Upper lobe of left lung (tissue), 6 donors: ENCODE data around the gene PTBP1. TPM values are rescaled to one million over a fixed set of nuclear protein-coding genes. Genes with fewer than 3 reads are reported as not detected.

Experiments
- ATAC-seq, 2 donors: fragments of 200-7000 bp; cut with Tn5 transposase; one replicate each; pipeline ENCODE4 v1.9.1; 2022; ENCODE audit warnings: mild to moderate bottlenecking in 2 of 2, moderate library complexity in 2 of 2; ENCODE audit not compliant: low FRiP score in 2 of 2
- DNase-seq, 2 donors: peaks; one replicate each; pipeline ENCODE4 v3.0.0-alpha.2; 2019 to 2020
- H3K27ac ChIP-seq, 4 donors: fragments of 200-600 bp; sonication (generic); one replicate each; pipeline ENCODE4 v1.5.1; 2016 to 2019
- H3K27me3 ChIP-seq, 4 donors: fragments of 200-600 bp; sonication (generic); one replicate each; pipeline ENCODE4 v1.5.1; 2017 to 2019
- H3K36me3 ChIP-seq, 4 donors: fragments of 200-600 bp; sonication (generic); one replicate each; pipeline ENCODE4 v1.5.1; 2016 to 2019
- H3K4me1 ChIP-seq, 4 donors: fragments of 200-600 bp; sonication (generic); one replicate each; pipeline ENCODE4 v1.5.1; 2018 to 2019
- H3K4me3 ChIP-seq, 4 donors: fragments of 200-600 bp; sonication (generic); one replicate each; pipeline ENCODE4 v1.5.1; 2017 to 2019; ENCODE audit warnings: mild to moderate bottlenecking in 2 of 4, moderate library complexity in 1 of 4
- H3K9me3 ChIP-seq, 4 donors: fragments of 200-600 bp; sonication (generic); one replicate each; pipeline ENCODE4 v1.5.1; 2018 to 2019
- EP300 ChIP-seq, 4 donors: sonication (generic); formaldehyde crosslinking; IDR thresholded peaks; one replicate each; pipeline ENCODE4 v1.5.1; 2017; ENCODE audit warnings: antibody characterized with exemption in 4 of 4, control low read depth in 2 of 4
- POLR2A ChIP-seq, 4 donors: fragments of 450-650 bp; IDR thresholded peaks; one replicate each; pipeline ENCODE4 v1.5.1; 2016 to 2017; ENCODE audit warnings: antibody characterized with exemption in 4 of 4, mild to moderate bottlenecking in 2 of 4
- POLR2AphosphoS5 ChIP-seq, 2 donors: sonication (generic); formaldehyde crosslinking; IDR thresholded peaks; one replicate each; pipeline ENCODE4 v1.5.1; 2017; ENCODE audit warnings: antibody characterized with exemption in 2 of 2
- WGBS, 2 donors: methylation state at CpG; one replicate each; pipeline ENCODE4 v1.1.5; 2017 to 2018; 5-methylcytosine and 5-hydroxymethylcytosine counted together
- total RNA-seq, 6 donors: library from RNA; depleted of rRNA in 4 of 6; stranded (reverse); fragments of >200 nt in 4 of 6; gene quantifications; one replicate each; pipeline versions ENCODE4 v1.1.0 to v1.2.1, GENCODE V29; 2016 to 2021
- TF ChIP-seq, protein P1 (sequence below), 6 experiments: fragments of 450-650 bp in 4 of 6; fragments of 200-600 bp in 2 of 6; sonication (generic) in 2 of 6; IDR thresholded peaks; one replicate each; pipeline ENCODE4 v1.5.1; 2016 to 2019; ENCODE audit warnings: antibody characterized with exemption in 6 of 6
- donor health status: DM: no; HTN: no; CAD: no; lungs with moderate emphysema.
- donor health status: DM: no; HTN: yes; CAD: no; lungs with severe emphysema.

PTBP1 gene
- total RNA-seq, 6 donors from 2014 or later = 122 to 270 (median 219) TPM

- DNase-seq = peak in 1 of 2 donors; percentile 50
- no peaks in the 10 kb centered on the region for H3K36me3 ChIP-seq
- H3K27ac ChIP-seq = no peak overlapping the region
- H3K4me3 ChIP-seq = no peak overlapping the region
- TF ChIP-seq EP300 (IDR thresholded peaks at IDR 0.05) = no peak
- TF ChIP-seq, protein P1, sequence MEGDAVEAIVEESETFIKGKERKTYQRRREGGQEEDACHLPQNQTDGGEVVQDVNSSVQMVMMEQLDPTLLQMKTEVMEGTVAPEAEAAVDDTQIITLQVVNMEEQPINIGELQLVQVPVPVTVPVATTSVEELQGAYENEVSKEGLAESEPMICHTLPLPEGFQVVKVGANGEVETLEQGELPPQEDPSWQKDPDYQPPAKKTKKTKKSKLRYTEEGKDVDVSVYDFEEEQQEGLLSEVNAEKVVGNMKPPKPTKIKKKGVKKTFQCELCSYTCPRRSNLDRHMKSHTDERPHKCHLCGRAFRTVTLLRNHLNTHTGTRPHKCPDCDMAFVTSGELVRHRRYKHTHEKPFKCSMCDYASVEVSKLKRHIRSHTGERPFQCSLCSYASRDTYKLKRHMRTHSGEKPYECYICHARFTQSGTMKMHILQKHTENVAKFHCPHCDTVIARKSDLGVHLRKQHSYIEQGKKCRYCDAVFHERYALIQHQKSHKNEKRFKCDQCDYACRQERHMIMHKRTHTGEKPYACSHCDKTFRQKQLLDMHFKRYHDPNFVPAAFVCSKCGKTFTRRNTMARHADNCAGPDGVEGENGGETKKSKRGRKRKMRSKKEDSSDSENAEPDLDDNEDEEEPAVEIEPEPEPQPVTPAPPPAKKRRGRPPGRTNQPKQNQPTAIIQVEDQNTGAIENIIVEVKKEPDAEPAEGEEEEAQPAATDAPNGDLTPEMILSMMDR (IDR thresholded peaks at IDR 0.05) = no peak
- no peak for TF ChIP-seq POLR2A (IDR thresholded peaks at IDR 0.05)
- no peak for TF ChIP-seq POLR2AphosphoS5 (IDR thresholded peaks at IDR 0.05)
- WGBS, 2 donors = 49 to 60% methylated on average over 10 to 12 of the region's 12 CpGs
- ATAC-seq = peak in 1 of 2 donors; percentile 56
- H3K27me3 ChIP-seq = peaks cover 0 to 20% (median 11%) of the 10 kb centered on the region in 4 donors
- H3K4me1 ChIP-seq = peaks cover 27 to 43% (median 35%) of the 10 kb centered on the region in 4 donors
- no peaks in the 10 kb centered on the region for H3K9me3 ChIP-seq
Observed at GRCh38 chr19:823565-824121, 26.4 kb downstream of the PTBP1 start.

- WGBS, 2 donors = 68 to 73% methylated on average over 15 of the region's 15 CpGs
- DNase-seq = peak in 1 of 2 donors; percentile 52
- peak; percentile 39 to 54 for ATAC-seq
Observed at GRCh38 chr19:824885-825284, 27.6 kb downstream of the PTBP1 start.

GRCh38 chr19:825897-826644, 28.8 kb downstream of the PTBP1 start:
- peaks cover 0 to 20% (median 11%) of the 10 kb centered on the region in 4 donors for H3K27me3 ChIP-seq
- ATAC-seq = no peak
- no peaks in the 10 kb centered on the region for H3K36me3 ChIP-seq
- TF ChIP-seq POLR2A (IDR thresholded peaks at IDR 0.05) (no peak), POLR2AphosphoS5 (IDR thresholded peaks at IDR 0.05) (no peak), EP300 (IDR thresholded peaks at IDR 0.05) (no peak)
- TF ChIP-seq, protein P1 (IDR thresholded peaks at IDR 0.05) = no peak
- H3K4me3 ChIP-seq = no peak overlapping the region
- H3K4me1 ChIP-seq = peaks cover 27 to 43% (median 35%) of the 10 kb centered on the region in 4 donors
- H3K9me3 ChIP-seq = no peaks in the 10 kb centered on the region
- H3K27ac ChIP-seq = peak overlapping the region in 1 of 4 donors; percentile 17
- 72 to 75% methylated on average over 19 of the region's 19 CpGs for WGBS, 2 donors
- no peak for DNase-seq

More at GRCh38 chr19:824885-825284, 27.6 kb downstream of the PTBP1 start:
- H3K27me3 ChIP-seq = peaks cover 0 to 20% (median 11%) of the 10 kb centered on the region in 4 donors
- H3K4me3 ChIP-seq = no peak overlapping the region
- H3K9me3 ChIP-seq = no peaks in the 10 kb centered on the region
- peaks cover 27 to 43% (median 35%) of the 10 kb centered on the region in 4 donors for H3K4me1 ChIP-seq
- TF ChIP-seq, protein P1 (IDR thresholded peaks at IDR 0.05) = no peak
- TF ChIP-seq POLR2AphosphoS5 (IDR thresholded peaks at IDR 0.05) (peak in 1 of 2 donors; percentile 14), POLR2A (IDR thresholded peaks at IDR 0.05) (peak in 1 of 4 donors; percentile 35), EP300 (IDR thresholded peaks at IDR 0.05) (no peak)
- no peaks in the 10 kb centered on the region for H3K36me3 ChIP-seq
- peak overlapping the region in 1 of 4 donors; percentile 51 for H3K27ac ChIP-seq

GRCh38 chr19:827314-827709, 30.1 kb downstream of the PTBP1 start:
- Histone ChIP-seq H3K4me1 (peaks cover 16 to 30% (median 22%) of the 10 kb centered on the region in 4 donors), H3K36me3 (no peaks in the 10 kb centered on the region), H3K27me3 (peaks cover 0 to 9% (median 3%) of the 10 kb centered on the region in 4 donors), H3K4me3 (no peak overlapping the region), H3K9me3 (no peaks in the 10 kb centered on the region), H3K27ac (no peak overlapping the region)
- TF ChIP-seq POLR2AphosphoS5 (IDR thresholded peaks at IDR 0.05) = no peak
- TF ChIP-seq POLR2A (IDR thresholded peaks at IDR 0.05) = no peak
- TF ChIP-seq EP300 (IDR thresholded peaks at IDR 0.05) = no peak
- TF ChIP-seq, protein P1 (IDR thresholded peaks at IDR 0.05) = no peak
- no peak for ATAC-seq
- no peak for DNase-seq
- WGBS, 2 donors = 81 to 88% methylated on average over 11 of the region's 11 CpGs
